NCI-H524 treated with DMSO at 0.1 percent for 48 hours (cell line): Measurements from ENCODE around the gene CYLD.

ENCODE experiments used
- DNase-seq: peaks from one replicate; lab custom pipeline; 2025; lab: John Stamatoyannopoulos, UW

The CYLD gene

DNA sequence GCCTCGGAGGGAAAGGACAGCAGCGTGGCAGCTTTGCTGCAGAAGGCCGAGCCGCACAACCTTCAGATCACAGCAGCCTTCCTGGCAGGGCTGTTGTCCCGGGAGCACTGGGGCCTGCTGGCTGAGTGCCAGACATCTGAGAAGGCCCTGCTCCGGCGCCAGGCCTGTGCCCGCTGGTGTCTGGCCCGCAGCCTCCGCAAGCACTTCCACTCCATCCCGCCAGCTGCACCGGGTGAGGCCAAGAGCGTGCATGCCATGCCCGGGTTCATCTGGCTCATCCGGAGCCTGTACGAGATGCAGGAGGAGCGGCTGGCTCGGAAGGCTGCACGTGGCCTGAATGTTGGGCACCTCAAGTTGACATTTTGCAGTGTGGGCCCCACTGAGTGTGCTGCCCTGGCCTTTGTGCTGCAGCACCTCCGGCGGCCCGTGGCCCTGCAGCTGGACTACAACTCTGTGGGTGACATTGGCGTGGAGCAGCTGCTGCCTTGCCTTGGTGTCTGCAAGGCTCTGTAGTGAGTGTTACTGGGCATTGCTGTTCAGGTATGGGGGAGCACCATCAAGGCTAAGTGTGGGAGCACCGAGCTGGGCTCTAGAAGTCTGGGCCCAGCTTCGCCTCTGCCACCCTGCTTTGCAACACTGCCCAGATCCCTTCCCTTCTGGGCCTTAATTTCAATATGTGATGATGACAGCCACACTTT is 29.9 kb upstream of the CYLD start:
- no peak for DNase-seq

DNA sequence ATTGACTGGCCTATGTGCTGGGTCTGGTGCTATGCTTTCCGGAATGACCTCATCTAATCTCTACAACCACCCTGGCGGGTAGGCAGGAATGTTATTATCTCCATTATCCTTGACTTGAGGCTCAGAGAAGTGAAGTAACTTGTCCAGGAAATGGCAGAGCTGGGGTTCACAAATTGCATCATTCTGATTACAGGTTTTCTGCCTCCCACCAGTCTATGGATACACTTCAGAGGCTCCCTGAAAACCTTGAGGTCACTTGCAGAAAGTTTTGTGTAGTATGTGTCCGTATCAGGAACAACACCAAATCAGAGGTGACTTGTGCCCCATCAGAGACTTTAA is 29.4 kb upstream of the CYLD start:
- no peak for DNase-seq

DNA sequence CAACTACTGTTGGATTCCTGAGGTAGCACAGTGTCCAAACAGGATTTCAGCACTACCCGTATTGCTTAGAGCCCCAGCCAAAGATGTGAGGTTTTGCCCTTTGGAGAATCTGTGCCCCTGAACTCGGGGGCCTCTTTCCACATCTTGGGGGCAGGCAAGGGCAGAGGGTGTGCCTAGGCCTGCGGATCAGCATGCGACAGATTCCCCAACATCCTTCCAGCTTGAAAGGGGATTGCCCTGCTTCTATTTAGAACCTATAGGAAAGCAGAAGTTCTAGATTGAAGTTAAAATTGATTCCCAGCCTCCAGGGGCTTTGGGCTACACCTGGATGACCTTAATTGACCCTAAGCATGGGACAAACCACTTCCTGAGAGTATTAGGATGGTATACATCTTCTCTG is 28.9 kb upstream of the CYLD start:
- DNase-seq = no peak

DNA sequence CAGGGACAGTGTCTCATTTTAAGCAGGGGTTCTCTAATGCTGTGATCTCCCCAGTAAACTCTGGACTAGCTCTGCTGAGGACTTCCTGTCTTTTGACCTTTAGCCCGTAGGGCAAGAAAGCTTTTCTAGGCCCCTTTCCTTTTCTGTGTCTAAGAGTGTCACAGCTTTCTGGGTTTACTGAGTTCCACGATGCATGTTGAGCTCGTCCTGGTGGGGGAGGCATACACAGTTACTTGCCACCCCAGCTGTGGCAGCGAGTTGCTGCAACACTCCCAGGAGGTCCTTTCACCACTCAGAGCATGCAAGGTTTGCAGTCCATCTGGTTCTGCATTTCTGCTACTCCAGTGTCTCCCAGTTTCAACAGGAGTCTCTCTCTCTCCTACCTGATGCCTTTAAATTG is 24.8 kb upstream of the CYLD start:
- DNase-seq = no peak

DNA sequence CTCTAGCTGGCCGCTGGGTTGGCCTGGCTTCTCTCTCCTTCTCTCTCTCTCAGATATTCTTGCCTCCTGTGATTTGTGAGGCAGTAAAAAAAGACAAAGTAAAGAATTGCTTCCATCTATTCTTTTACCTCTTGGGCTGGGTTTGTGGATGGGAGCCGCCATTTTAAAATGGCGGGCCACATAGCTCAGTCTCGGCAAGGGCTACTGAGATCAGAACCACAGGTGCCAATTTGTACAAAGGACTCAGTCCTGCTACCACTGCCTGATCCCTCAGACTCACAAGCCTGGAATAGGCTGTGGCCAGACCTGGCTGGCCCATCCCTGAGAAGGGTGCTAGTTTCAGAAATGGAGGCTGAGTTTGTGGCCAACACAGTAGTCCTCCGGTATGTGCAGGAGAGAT is 24.4 kb upstream of the CYLD start:
- no peak for DNase-seq

DNA sequence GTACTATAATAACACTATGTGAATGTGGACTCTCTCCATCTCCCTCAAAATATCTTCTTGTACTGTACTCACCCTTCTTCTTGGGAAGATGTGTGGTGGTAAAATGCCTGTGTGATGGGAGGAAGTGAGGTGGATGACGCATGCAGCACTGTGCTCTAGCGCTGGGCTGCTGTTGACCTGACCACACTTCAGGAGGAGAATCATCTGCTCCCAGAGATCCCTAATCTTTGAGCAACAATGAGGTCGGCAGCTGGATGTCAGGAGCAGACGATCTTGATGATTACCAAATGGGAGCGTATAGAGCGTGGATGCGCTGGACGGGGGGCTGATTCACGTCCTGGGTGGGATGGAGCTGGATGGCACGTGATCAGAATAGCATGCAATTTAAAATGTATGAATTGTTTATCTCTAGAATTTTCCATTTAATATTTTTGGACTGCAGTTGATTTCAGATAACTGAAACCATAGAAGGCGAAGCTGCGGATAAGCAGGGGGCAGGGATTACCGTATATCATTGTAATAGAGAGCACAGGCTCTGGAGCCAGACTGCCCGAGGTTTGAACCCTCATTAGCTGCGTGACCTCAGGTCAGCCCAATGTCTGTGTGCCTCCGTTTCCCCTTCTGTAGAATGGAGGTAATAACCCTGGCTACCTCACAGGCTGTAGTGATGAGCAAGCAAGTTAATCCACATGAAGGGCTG is 23.7 kb upstream of the CYLD start:
- peak; percentile 16 for DNase-seq

DNA sequence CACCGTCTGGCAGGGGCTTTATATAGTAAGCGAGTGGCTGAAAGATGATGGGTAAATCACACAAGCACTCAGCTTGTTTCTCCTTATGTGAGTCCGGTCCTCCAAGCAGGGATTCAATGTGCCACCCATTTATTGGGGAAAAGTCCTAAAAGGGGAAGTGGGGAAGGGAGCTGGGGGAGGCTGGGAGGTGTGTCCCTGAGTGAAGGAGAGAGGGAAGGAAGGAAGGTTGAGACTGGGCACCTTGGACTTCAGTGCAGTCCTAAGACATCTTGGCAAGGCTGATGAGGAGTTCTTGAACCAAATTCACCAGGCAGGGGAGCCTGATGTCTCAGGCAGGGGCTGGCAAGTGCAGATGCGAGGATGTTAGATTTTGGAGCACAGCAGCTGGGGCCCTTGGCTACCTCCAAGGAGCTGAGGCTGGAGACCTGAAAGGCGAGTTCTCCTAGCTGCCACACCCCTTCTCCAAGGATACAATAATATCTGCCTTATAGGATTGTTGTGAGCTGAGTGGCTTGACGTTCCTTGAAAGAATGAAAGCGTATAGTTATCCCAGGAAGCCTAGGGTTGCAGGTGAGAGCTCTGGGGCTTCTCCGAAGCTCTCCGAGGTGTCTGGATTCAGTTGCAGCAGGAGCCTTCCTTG is 23.0 kb upstream of the CYLD start:
- DNase-seq = no peak

DNA sequence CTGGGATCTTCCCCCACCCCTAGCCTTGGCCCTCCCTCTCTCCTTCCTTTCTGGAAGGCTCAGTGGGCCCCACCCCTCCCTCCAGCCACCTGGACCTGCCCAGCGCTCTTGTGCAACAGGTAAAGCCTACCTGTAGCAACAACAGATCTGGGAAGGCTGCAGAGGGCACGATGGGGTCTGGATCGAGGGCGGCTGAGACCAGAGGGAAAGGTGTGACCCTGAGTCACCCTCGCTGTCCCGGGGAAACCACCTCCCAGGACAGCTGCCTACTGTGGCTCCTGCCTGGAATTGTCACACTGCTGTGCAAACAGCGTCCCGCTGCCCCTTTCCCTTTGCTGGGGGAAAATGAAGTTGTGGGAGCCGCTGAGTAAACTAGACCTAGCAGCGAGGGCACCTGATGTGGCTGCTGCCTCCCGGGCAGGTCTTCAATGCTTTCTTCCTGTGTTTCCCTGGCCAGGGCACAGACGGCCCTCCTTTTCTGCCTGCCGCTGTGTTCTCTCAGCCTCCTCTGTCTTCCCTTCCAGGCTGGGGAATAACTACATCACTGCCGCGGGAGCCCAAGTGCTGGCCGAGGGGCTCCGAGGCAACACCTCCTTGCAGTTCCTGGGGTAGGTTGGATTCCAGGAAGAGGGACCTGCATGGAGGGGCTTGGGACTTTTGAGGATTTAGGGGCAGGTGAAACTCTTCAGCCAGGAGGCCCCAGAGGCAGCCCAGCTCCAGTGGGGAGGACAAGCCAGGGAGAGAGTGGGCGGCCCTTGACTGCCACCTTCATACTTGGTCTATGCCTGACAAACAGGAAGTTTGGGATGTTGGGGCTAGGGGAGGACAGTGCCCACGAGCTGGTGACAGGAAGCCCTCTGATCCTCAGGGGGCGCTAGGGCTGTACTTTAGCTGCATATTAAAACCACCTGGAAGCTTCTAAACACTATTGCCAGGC is 22.2 kb upstream of the CYLD start:
- no peak for DNase-seq

DNA sequence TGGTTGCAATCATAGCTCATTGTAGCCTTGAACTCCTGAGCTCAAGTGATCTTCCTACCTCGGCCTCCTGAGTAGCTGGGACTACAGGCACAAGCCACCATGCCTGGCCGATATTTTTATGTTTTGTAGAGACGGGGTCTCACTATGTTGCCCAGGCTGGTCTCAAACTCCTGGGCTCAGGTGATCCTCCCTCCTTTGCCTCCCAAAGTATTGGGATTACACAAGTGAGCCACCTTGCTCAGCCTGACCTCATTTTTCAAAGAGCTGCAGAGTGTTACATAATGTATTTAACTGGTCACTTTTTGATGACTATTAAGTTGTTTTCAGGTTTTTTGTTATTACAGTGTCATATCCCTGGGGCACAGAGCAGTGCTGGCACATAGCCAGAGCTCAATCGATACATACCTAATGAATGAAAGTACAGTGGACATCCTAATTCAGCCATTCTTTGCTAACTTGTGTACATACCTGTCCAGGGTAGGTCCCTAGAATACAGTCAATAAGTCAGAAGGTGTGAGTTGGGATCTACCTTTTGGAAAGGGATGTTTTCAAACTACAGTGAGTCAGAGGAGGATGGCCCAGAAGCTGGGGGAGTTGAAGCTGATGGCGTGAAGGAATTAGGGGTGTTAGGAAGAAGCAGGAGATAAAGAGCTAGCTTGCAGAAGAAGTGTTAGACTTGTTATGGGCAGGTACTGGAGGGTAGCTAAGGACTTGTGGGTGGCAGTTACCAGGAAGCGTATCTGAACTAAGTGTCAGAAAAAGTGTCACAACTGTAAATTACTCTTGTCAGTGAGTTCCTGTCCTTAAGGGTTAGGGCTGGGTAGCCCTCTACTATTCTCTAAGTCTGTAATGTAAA is 20.1 kb upstream of the CYLD start:
- DNase-seq = no peak

DNA sequence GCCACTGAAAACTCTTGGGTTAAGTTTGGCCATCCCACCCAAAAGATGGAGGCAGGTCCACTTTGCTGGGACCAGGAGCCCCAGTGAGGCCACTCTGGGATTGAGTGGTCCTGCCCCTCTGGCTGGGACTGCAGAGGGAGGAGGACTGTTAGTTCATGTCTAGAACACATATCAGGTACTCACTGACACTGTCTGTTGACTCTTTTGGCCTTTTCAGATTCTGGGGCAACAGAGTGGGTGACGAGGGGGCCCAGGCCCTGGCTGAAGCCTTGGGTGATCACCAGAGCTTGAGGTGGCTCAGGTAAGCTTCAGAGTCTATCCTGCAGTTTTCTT is 19.5 kb upstream of the CYLD start:
- no peak for DNase-seq

DNA sequence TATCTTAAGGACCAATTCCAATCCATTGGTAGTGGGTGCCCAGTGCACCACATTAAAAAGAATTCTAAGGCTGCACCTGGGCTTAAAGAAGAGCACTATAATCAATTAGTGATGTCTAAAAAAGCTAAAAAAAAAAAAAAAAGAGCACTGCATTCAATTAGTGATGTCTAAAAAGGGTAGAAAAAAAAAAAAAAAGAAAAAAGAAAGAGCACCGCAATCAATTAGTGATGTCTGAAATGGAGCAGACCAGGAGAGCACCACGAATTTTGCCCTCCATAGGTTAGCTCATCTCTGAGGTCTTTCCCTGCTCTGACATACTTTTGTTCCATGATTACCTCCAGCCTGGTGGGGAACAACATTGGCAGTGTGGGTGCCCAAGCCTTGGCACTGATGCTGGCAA is 18.9 kb upstream of the CYLD start:
- no peak for DNase-seq

DNA sequence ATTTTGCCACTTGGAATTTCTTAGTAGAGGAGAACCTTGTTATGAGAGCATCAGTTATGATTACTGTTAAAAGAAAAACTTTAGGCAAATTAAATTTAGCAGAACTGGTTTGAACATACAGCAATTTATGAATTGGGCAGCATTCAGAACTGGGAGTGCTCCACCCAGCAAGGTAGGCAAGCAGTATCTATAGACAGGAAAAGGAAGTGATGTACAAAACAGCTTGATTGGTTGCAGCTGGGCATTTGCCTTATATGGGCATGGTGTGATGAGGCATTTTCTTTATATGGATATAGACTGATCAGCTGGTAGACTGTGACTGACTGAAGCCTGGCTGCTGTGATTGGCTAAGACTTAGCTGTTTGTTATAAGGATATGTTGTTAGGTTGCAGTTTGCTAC is 17.6 kb upstream of the CYLD start:
- no peak for DNase-seq

DNA sequence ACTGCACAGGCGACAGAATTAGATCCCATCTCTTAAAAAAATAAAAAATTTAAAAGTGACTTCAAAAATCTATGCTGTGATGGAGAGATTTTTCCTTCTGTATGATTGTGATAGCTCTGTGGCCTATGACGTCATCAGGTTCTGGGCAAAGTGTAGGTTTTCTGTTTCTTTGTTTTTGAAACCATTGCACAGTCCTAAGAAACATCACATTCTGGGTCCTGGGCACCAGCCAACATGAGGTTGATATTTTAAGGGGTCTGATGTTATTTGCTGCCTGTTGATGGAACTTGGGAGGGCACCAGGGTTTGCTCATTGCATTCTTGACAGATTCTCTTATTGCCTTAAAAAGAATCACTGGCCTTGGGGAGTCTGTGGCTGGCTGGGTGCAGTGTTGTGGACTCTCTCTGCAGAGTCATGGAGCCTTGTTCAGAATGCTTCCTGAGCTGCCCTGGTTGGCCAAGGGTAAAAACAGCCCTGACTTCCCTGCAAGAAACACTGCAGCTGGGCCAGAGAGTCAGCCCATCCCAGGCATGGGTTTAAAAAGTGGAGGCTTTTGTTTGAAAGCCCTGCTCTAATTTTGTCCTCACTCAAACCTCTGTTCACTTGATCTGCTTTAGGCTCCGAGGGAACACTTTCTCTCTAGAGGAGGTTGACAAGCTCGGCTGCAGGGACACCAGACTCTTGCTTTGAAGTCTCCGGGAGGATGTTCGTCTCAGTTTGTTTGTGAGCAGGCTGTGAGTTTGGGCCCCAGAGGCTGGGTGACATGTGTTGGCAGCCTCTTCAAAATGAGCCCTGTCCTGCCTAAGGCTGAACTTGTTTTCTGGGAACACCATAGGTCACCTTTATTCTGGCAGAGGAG is 10.5 kb upstream of the CYLD start:
- DNase-seq = no peak

DNA sequence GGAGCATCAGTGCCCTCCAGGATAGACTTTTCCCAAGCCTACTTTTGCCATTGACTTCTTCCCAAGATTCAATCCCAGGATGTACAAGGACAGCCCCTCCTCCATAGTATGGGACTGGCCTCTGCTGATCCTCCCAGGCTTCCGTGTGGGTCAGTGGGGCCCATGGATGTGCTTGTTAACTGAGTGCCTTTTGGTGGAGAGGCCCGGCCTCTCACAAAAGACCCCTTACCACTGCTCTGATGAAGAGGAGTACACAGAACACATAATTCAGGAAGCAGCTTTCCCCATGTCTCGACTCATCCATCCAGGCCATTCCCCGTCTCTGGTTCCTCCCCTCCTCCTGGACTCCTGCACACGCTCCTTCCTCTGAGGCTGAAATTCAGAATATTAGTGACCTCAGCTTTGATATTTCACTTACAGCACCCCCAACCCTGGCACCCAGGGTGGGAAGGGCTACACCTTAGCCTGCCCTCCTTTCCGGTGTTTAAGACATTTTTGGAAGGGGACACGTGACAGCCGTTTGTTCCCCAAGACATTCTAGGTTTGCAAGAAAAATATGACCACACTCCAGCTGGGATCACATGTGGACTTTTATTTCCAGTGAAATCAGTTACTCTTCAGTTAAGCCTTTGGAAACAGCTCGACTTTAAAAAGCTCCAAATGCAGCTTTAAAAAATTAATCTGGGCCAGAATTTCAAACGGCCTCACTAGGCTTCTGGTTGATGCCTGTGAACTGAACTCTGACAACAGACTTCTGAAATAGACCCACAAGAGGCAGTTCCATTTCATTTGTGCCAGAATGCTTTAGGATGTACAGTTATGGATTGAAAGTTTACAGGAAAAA is 9.7 kb upstream of the CYLD start:
- no peak for DNase-seq

DNA sequence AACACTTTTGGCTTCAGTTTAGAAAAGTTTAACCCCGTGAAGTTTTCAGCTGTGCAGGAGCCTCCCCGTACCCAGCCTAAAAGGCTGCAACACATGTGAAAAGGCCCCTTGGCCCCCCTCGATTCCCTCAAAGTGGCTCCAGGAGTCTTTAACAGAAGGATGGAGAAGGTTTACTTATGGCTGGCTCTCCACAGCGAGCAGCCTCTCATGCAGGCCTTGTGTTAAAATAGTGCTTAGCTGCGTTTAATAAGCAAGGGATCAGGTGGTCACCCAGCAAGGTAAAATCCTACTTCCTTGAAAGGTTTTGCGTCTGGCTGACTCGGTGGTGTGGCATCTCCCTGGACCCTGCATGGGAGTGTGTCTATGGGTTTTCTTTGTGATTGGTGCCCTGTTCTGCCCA is 8.4 kb upstream of the CYLD start:
- DNase-seq = no peak

DNA sequence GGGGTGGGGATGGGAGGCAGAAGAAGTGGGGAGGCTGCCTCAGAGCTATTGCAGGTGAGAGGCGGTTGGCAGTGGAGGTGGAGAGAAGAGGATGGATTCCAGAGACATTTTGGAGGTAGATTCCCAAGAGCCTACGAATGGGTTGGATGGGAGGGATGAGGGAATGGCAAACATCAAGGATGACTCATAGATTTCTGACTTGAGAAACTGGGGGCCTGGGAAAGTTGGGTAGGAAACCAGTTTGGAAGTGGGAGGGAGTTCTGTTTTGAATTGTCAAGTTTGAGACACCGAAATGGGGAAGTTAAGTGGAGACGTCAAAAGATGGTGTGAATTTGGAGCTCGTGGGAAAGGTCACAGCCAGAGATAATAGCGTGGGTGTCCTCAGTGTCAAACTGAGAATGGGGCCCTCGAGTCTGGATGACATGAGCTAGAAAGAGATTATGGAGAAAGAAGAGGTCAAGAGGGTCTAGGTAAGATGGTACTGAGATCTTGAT is 6.2 kb upstream of the CYLD start:
- no peak for DNase-seq

DNA sequence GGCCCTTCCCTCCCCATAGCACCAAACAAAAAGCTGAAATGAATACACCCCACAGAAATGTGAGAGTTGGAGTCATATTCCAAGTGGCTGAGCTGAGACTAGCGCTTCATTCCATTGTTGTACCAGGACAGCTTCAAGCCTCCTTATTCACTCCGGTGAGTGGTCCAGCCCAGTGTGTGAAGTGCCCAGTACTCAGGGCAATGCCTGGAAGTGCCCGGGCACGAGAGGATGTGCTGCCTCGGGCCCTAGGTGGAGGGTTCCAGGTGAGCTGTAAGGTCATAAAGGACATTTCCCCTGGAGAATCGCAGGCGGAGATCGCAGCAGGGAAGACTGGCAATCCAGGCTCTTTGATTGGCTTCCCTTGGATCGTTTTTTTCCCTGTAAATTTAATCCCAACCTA is 5.4 kb upstream of the CYLD start:
- DNase-seq = no peak

DNA sequence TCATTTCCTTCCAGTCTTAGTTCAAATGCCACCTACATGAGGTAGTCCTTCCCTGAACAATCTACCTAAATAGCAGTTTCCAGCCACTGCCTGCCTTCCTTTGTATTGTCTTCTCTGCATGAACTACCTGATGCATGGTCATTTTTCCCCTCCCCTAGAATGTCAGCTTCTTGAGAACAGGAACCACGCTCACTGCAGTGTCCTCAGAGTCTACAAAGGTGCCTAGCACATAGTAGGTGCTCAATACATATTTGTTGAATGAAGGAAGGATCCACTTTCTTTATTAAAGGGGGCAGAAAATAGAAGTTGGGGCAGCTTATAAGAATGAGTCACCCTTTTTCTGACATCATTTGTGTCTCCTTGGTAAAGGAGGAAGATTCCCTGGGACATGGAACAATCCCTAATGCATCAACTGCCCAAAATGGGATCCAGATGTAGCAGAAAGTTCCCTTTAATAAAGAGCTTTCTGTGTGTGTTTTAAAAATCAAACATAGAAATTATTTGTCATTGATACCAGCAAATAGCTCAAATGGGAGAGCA is 4.4 kb upstream of the CYLD start:
- no peak for DNase-seq

DNA sequence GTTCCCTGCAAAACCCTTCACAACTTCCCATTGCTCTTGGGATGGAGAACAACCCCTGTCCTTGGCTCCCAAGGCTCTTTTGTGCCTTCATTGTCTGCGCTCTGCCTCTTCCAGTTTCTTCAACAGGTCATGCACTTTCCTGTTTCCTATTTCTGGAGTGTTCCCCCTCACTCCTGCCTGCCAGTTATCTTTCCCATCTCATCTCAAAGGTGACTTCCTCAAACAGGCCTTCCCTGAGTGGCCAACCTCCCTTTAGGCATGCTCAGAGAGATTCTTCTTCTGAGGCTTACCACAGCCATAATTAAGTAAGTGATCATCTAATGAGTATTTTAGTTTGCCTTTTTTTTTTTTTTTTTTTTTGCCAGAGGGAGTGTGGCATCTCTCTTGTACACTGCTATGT is 2.9 kb upstream of the CYLD start:
- no peak for DNase-seq
